Activated gamma-delta T cell (primary cell): ENCODE measurements around the gene KCND2.

ENCODE experiments used
- DNase-seq: peaks from one replicate; lab custom pipeline; 2025; lab: John Stamatoyannopoulos, UW

The KCND2 gene

GRCh38 chr7:120412139-120413050 lies 139.4 kb downstream of the KCND2 start:
- DNase-seq = no peak

- no peak for DNase-seq
These were observed 140.2 kb downstream of the KCND2 start for GRCh38 chr7:120413164-120413563.

GRCh38 chr7:120417244-120417979 lies 144.4 kb downstream of the KCND2 start:
- DNase-seq = no peak

GRCh38 chr7:120421151-120421651 lies 148.2 kb downstream of the KCND2 start:
- no peak for DNase-seq

GRCh38 chr7:120431016-120431415 lies 158.0 kb downstream of the KCND2 start:
- no peak for DNase-seq

GRCh38 chr7:120436487-120437060 lies 163.6 kb downstream of the KCND2 start:
- DNase-seq = no peak

- no peak for DNase-seq
These were observed 168.9 kb downstream of the KCND2 start for GRCh38 chr7:120441850-120442249.

- no peak for DNase-seq
These were observed 169.9 kb downstream of the KCND2 start for GRCh38 chr7:120442838-120443237.

GRCh38 chr7:120444650-120445049 lies 171.7 kb downstream of the KCND2 start:
- DNase-seq = no peak

- no peak for DNase-seq
These were observed 172.3 kb downstream of the KCND2 start for GRCh38 chr7:120445276-120445675.

- no peak for DNase-seq
These were observed 179.7 kb downstream of the KCND2 start for GRCh38 chr7:120452665-120453064.

- no peak for DNase-seq
These were observed 183.7 kb downstream of the KCND2 start for GRCh38 chr7:120456699-120457098.

GRCh38 chr7:120460949-120461348 lies 188.0 kb downstream of the KCND2 start:
- DNase-seq = no peak

- no peak for DNase-seq
These were observed 190.0 kb downstream of the KCND2 start for GRCh38 chr7:120462991-120463390.

GRCh38 chr7:120464104-120464503 lies 191.1 kb downstream of the KCND2 start:
- no peak for DNase-seq

- no peak for DNase-seq
These were observed 194.7 kb downstream of the KCND2 start for GRCh38 chr7:120467676-120468075.

GRCh38 chr7:120468611-120469010 lies 195.6 kb downstream of the KCND2 start:
- DNase-seq = no peak

GRCh38 chr7:120472892-120473291 lies 199.9 kb downstream of the KCND2 start:
- no peak for DNase-seq

GRCh38 chr7:120473352-120473751 lies 200.4 kb downstream of the KCND2 start:
- no peak for DNase-seq

- no peak for DNase-seq
These were observed 203.0 kb downstream of the KCND2 start for GRCh38 chr7:120475994-120476393.

- no peak for DNase-seq
These were observed 207.5 kb downstream of the KCND2 start for GRCh38 chr7:120480472-120480871.

GRCh38 chr7:120480930-120481329 lies 208.0 kb downstream of the KCND2 start:
- DNase-seq = no peak

- DNase-seq = no peak
These were observed 213.2 kb downstream of the KCND2 start for GRCh38 chr7:120486164-120486563.
